ENCODE results near the gene GLRX3.

DNA sequence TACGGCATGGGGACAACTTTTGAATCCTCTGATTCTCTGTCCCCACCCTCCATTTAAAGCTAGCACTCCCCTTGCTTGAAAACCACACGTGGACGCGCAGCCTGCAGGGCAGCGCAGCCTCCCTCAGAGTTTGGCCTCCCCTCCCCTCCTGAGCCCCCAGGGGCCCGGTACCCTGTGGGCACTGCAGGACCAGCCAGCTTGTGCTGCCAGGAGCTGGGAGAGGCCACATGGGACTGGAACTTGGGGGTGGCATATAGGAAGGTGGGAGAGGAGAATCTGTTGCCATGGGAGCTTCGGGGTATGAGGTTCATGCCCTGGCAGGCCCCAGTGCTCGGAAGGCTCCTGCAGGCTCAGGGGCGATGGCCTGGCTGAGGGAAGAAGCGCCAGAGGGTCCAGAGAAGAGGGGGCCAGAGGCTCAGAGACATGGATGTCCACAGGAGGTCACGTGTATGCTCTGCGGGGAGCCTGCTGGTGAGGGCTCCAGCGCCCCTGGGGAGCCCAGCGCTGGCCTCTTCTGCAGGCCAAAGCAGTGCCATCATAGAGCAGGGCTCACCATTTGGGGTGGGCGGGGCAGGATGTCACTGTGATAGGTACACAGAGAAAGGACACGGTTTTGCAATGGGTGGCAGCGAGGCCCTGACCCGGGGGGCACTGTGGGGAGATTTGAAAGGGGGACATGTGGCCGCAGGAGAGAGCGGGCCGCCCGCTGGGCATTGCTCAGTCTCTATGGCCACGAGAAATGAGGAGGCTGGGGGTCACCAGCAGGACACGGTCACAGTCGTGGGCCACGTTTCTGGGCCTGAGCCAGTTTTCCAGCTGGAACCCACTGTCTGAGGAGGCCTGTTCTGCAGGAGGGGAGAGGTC lies 64.2 kb downstream of the GLRX3 start:
- TF ChIP-seq, protein P1, sequence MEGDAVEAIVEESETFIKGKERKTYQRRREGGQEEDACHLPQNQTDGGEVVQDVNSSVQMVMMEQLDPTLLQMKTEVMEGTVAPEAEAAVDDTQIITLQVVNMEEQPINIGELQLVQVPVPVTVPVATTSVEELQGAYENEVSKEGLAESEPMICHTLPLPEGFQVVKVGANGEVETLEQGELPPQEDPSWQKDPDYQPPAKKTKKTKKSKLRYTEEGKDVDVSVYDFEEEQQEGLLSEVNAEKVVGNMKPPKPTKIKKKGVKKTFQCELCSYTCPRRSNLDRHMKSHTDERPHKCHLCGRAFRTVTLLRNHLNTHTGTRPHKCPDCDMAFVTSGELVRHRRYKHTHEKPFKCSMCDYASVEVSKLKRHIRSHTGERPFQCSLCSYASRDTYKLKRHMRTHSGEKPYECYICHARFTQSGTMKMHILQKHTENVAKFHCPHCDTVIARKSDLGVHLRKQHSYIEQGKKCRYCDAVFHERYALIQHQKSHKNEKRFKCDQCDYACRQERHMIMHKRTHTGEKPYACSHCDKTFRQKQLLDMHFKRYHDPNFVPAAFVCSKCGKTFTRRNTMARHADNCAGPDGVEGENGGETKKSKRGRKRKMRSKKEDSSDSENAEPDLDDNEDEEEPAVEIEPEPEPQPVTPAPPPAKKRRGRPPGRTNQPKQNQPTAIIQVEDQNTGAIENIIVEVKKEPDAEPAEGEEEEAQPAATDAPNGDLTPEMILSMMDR (IDR thresholded peaks at IDR 0.05; ENCODE audit: insufficient read depth, low read depth, low read length): no peak
- no peak for TF ChIP-seq EZH2 (IDR thresholded peaks at IDR 0.05; ENCODE audit: insufficient read depth, low read length)

Data from astrocyte (in vitro differentiated cells and primary cell).